Ishikawa (cell line): ENCODE measurements around the gene MYL7.

Experiments used
- CEBPB ChIP-seq: IDR thresholded peaks from 2 replicates; pipeline ENCODE4 v1.6.1; 2012
- CREB1 ChIP-seq: IDR thresholded peaks from 2 replicates; pipeline ENCODE4 v1.6.1; 2012; ENCODE audit warnings: low read depth
- EP300 ChIP-seq: IDR thresholded peaks from 2 replicates; pipeline ENCODE4 v1.6.1; 2012; ENCODE audit warnings: borderline replicate concordance
- FOXM1 ChIP-seq: IDR thresholded peaks from 2 replicates; pipeline ENCODE4 v1.6.1; 2012; ENCODE audit warnings: low read depth, borderline replicate concordance
- MAX ChIP-seq: IDR thresholded peaks from 2 replicates; pipeline ENCODE4 v1.6.1; 2012
- NFIC ChIP-seq: IDR thresholded peaks from 2 replicates; pipeline ENCODE4 v1.6.1; 2012
- RAD21 ChIP-seq: IDR thresholded peaks from 2 replicates; pipeline ENCODE4 v1.6.1; 2012; ENCODE audit warnings: low read depth
- REST ChIP-seq: IDR thresholded peaks from 2 replicates; pipeline ENCODE4 v1.6.1; 2012; ENCODE audit warnings: low read depth, mild to moderate bottlenecking
- TAF1 ChIP-seq: IDR thresholded peaks from 2 replicates; pipeline ENCODE4 v1.6.1; 2012; ENCODE audit warnings: low read depth, mild to moderate bottlenecking
- TCF12 ChIP-seq: IDR thresholded peaks from 2 replicates; pipeline ENCODE4 v1.6.1; 2012; ENCODE audit warnings: low read depth
- TEAD4 ChIP-seq: IDR thresholded peaks from 2 replicates; pipeline ENCODE4 v1.6.1; 2012
- USF1 ChIP-seq: IDR thresholded peaks from 2 replicates; pipeline ENCODE4 v1.6.1; 2012
- ZBTB7A ChIP-seq: IDR thresholded peaks from 2 replicates; pipeline ENCODE4 v1.6.1; 2012; ENCODE audit warnings: low read depth

GRCh38 chr7:44154703-44155102, 13.6 kb upstream of the MYL7 start:
- TF ChIP-seq USF1 (no peak), CREB1 (no peak), TCF12 (no peak), CEBPB (no peak), REST (no peak), EP300 (no peak), ZBTB7A (no peak), MAX (no peak), RAD21 (no peak), NFIC (no peak), FOXM1 (no peak), TEAD4 (no peak), TAF1 (no peak)
